SJSA1 (cell line): ENCODE data around the gene FAM83G. TPM values are rescaled to one million over a fixed set of nuclear protein-coding genes. Genes with fewer than 3 reads are reported as not detected.

Experiments
- DNase-seq, 2 experiments: peaks; one replicate each; pipeline ENCODE4 v3.0.0-alpha.2; 2015 to 2020; ENCODE audit warnings: low spot score in 2 of 2, low read depth in 1 of 2
- H3K27ac ChIP-seq: fragments of 250-450 bp; sonication (Bioruptor Pico); 2 replicates; pipeline ENCODE4 v1.5.1; 2020; ENCODE audit warnings: mild to moderate bottlenecking, moderate library complexity
- H3K27me3 ChIP-seq: fragments of 250-450 bp; sonication (Bioruptor Pico); replicated peaks from 2 replicates; pipeline ENCODE4 v1.5.1; 2020; ENCODE audit warnings: mild to moderate bottlenecking, moderate library complexity
- H3K36me3 ChIP-seq: fragments of 250-450 bp; sonication (Bioruptor Pico); 2 replicates; pipeline ENCODE4 v1.5.1; 2020; ENCODE audit warnings: mild to moderate bottlenecking
- H3K4me1 ChIP-seq: fragments of 250-450 bp; sonication (Bioruptor Pico); replicated peaks from 2 replicates; pipeline ENCODE4 v1.6.1; 2021; ENCODE audit warnings: mild to moderate bottlenecking
- H3K4me3 ChIP-seq: fragments of 250-450 bp; sonication (Bioruptor Pico); 2 replicates; pipeline ENCODE4 v1.5.1; 2020; ENCODE audit warnings: mild to moderate bottlenecking
- H3K9me3 ChIP-seq: fragments of 250-450 bp; sonication (Bioruptor Pico); replicated peaks from 2 replicates; pipeline ENCODE4 v1.5.1; 2020; ENCODE audit warnings: mild to moderate bottlenecking
- total RNA-seq: library from RNA; depleted of rRNA; stranded (reverse); fragments of >200 nt; shearing (Covaris generic); gene quantifications from 2 replicates; pipeline ENCODE4 v1.2.3, GENCODE V29; 2014

FAM83G gene
- total RNA-seq, 1 experiment from 2014 or later: 6.7 TPM

DNA sequence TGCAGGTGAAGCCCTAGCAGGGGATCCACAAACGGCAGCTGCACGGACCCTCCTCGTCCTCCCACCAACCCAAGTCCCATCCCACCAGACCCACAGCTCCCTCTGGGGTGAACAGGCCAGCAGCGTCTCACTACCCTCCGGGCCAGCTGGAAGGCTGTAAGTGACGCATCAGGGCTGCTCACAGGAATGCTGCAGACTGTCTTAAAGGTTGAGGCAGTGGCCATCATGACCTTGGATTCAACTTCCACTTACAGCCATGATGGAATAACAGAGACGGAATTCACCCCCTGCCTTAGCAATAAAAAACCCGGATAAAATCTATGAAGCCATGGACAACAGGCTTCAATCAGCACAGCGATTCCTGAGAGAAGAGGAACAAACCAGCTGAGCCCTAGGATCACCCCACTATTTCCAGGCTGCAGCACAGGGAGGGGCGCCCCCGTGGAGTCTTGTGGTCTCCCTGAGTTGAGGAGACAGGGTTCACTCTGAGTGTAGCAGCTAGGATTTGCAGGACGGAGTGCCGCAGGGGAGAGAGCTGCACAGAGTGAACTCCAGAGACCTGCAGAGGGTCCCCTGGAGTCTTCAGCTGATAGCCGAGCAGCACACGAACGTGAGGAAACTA, 10.5 kb downstream of the FAM83G start:
- 0 out of 2 replicates have a peak, but pooled peaks cover 2% of the 10 kb centered on the region for H3K9me3 ChIP-seq
- H3K27ac ChIP-seq: no peak overlapping the region
- DNase-seq: no peak

DNA sequence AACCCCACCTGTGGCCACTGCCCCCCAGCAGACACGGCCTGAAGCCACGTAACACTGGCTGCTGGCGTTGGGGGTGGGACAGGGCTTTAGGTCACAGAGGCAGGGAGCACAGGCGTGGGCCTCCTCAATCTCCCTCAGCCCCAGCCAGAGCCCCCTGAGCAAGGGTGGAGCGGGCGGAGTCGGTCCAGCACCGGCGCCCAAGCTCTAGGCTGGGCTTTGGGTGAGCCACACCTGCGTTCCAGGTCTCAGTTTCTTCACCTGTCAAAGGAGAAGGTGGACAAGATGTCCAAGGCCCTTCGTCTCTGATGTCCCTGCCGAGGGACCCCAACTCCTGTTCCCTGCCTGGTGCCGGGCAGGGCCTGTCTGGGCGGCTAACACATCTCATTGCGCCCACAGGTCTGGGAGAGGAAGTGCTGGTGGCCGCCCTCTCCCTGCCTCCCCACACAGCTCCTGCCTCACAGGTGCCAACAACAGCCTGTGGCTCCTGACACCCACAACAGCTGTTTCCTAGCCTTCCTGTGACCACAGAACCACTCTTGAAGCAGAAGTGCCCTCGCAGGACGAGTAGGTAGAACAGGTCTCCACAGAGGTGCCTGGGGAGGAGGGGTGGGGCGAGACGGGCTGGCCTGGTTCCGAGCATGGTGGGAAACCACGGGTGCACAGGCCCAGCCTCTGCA, 12.0 kb downstream of the FAM83G start:
- Histone ChIP-seq H3K27me3 (no peaks in the 10 kb centered on the region), H3K4me1 (no peaks in the 10 kb centered on the region), H3K9me3 (0 out of 2 replicates have a peak, but pooled peaks cover 2% of the 10 kb centered on the region), H3K27ac (no peak overlapping the region), H3K4me3 (no peak overlapping the region), H3K36me3 (peaks cover 15% of the 10 kb centered on the region)
- DNase-seq: no peak

More for the DNA sequence above, 10.5 kb downstream of the FAM83G start:
- no peaks in the 10 kb centered on the region for H3K27me3 ChIP-seq
- no peaks in the 10 kb centered on the region for H3K4me1 ChIP-seq
- H3K36me3 ChIP-seq: peaks cover 10% of the 10 kb centered on the region
- H3K4me3 ChIP-seq: no peak overlapping the region

DNA sequence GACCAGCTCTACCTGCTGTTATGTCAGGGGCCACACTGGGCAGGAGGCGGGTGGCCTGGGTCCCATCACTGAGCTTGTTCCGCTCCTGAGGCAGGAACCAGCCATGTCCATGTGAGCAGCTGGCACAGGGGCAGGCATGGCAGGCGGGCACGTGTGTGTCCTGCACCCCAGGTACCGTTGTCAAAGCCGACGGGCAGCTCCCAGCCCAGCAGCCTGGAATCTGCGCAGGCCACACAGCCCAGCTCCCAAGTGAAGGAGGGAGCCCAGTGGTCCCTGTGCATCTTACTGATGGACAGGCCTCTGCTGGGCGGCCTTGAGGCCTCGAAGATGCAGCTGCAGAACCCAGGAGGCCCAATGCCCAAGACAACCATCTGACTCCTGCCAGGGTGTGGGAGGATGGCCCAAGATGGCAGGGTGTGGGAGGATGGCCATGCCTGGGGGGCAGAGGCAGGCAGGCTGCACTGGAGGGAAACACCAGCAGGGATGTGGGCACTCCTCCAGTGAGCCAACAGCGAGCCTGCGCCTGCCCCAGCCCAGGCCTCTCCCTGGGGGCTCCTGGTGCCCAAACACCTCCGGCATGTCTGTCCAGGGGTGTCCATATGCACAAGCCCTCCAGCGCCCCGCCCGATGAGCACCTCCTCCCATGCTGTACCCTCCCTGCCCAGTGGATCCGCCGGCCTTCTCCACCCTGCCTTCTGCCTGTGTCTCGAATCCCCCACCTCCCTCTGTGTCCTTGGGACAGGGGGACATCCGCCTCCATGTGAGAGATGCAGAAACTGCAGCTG, 12.8 kb downstream of the FAM83G start:
- no peak for DNase-seq
- no peak overlapping the region for H3K4me3 ChIP-seq

DNA sequence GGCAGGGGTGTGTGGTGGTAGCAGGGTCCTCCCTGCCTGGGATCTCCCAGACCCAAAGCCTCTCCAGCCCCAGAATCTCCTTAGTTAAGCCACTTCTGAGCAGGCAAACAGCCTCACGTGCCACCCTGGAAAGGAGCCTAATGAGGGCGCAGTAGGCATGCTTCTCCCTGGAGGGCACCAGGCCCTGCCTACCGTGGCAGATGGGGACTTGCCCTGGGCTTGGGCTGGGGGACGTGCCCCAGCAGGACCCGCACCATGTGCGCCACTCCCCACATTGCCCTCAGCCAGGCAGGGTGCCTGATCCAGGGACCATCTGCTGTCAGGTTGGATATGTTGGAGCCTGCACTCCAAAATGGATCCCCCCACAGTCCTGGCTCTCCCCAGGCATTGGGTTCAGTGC, 14.2 kb downstream of the FAM83G start:
- Histone ChIP-seq H3K9me3 (no peaks in the 10 kb centered on the region), H3K36me3 (peaks cover 13% of the 10 kb centered on the region), H3K4me3 (no peak overlapping the region), H3K27me3 (no peaks in the 10 kb centered on the region), H3K27ac (no peak overlapping the region), H3K4me1 (no peaks in the 10 kb centered on the region)
- no peak for DNase-seq

More for the DNA sequence above, 12.8 kb downstream of the FAM83G start:
- H3K36me3 ChIP-seq: peaks cover 16% of the 10 kb centered on the region
- no peaks in the 10 kb centered on the region for H3K27me3 ChIP-seq
- no peaks in the 10 kb centered on the region for H3K4me1 ChIP-seq
- H3K9me3 ChIP-seq: 0 out of 2 replicates have a peak, but pooled peaks cover 2% of the 10 kb centered on the region
- no peak overlapping the region for H3K27ac ChIP-seq

DNA sequence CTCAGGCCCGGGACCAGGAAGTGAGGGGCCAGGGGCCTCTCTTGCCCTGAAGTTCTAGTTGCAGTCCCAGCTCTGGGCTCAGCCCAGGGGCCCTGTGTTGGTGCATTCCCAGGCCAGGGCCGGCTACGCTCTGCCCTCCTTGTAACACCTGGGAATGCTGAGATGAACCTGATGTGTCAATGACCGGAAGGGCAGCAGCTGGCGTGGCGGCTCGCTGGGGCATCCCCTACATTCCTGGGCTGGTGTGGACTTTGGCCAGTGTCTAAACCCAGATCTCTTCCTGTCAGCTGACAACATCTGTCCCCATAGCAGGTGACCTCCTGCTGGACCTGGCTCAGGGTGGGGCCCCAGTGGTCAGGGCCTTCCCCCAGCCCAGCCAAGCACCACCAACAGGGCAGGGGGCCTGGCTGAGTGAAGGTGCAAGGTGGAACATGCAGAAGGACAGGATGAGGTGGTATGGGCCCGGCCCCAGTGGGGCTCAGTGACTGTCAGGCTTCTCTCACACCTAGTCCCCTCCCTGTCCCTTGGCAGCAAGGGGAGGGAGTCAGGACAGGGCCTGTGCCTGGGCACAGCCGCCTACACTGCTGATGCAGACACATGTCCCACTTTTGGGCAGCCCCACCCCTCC, 15.9 kb downstream of the FAM83G start:
- Histone ChIP-seq H3K36me3 (peaks cover 14% of the 10 kb centered on the region), H3K4me3 (no peak overlapping the region), H3K27ac (no peak overlapping the region), H3K9me3 (no peaks in the 10 kb centered on the region), H3K4me1 (no peaks in the 10 kb centered on the region), H3K27me3 (no peaks in the 10 kb centered on the region)
- no peak for DNase-seq

DNA sequence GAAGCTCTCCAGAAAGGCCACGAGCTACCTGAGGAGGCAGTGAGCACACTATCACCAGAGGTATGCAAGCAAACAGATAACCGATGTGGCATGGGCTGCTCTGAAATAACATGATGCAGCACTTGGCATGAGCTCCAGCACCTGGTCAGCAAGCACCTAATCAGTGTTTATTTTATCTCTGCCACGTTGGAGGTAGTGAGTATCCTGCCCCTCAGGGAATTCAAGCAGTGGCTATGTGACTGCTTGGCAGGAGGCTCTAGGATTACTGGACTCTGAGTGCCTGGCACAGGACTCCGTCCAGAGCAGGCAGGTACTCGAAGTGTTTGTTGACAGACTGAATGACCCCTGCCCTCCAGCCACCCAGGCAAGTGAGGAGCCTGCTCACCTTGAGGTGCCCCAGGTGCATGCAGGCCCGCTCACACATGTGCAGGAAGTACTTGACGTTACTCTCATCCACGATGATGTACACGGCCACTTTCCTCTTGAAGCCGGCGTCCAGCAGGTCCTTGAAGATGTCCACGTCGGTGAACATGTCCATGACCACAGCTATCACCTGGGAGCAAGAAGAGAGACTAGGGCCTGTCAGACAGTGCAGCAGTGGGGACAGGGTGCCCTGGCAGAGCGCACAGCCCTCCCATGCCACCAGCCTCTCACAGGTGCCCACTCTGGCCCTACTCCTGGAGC, 16.6 kb downstream of the FAM83G start:
- H3K27ac ChIP-seq: no peak overlapping the region
- no peak for DNase-seq
- no peaks in the 10 kb centered on the region for H3K27me3 ChIP-seq
- H3K9me3 ChIP-seq: no peaks in the 10 kb centered on the region
- H3K4me1 ChIP-seq: no peaks in the 10 kb centered on the region
- no peak overlapping the region for H3K4me3 ChIP-seq
- peaks cover 10% of the 10 kb centered on the region for H3K36me3 ChIP-seq

DNA sequence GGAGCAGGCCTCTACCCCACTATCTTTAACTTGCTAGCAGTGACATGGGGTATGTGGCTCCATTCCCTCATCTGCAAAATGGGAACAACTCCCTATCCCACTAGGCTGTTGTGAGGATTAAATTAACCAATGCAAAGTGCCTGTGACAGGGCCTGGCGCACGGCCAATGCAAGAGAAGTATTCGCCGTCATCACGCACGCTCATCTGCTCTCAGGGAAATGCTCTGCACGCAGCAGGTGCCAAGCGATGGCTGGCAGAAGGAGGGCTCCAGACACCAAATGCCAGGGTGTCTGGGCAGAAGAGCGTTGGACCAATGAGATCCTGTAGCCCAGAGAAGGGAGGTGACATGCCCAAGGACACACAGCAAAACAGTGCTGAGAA, 17.3 kb downstream of the FAM83G start:
- no peak overlapping the region for H3K4me3 ChIP-seq
- peaks cover 14% of the 10 kb centered on the region for H3K36me3 ChIP-seq
- no peaks in the 10 kb centered on the region for H3K9me3 ChIP-seq
- no peak overlapping the region for H3K27ac ChIP-seq
- DNase-seq: no peak
- H3K4me1 ChIP-seq: peaks cover 3% of the 10 kb centered on the region
- H3K27me3 ChIP-seq: no peaks in the 10 kb centered on the region

DNA sequence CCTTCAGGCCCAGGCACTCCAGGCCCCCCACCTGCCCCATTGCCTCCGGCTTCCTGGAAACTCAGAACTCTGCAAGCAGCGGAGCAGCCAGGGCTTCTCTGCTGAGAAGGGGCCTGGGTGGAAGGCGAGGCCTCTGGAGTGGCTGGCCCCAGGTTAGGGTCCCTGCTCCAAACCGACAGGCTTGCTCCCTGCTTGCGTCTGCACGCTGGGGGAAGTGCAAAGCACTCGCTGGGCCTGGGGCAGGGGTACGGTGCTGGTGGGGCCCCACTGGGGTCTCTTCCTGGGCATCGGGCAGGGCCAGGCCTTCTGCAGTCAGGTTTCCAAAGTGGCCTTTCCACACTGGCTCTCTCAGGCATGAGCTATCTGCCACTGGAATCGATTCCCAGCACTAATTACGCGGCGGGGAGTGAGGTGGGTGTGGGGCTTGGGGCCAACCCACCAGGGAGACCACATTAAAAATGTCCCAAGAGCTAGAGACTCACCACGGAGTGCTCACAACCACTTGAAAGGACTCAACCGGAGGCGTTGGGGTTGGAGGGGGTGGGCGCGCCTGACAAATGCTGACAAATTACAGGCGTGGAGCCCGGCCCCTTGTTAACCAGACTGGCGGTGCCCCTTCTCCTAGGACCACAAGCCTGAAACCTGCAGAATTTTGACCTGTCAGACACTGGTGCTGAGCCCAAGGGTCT, 17.9 kb downstream of the FAM83G start:
- Histone ChIP-seq H3K36me3 (peaks cover 15% of the 10 kb centered on the region), H3K27ac (no peak overlapping the region), H3K27me3 (no peaks in the 10 kb centered on the region), H3K4me1 (peaks cover 8% of the 10 kb centered on the region), H3K4me3 (no peak overlapping the region), H3K9me3 (no peaks in the 10 kb centered on the region)
- DNase-seq: no peak

DNA sequence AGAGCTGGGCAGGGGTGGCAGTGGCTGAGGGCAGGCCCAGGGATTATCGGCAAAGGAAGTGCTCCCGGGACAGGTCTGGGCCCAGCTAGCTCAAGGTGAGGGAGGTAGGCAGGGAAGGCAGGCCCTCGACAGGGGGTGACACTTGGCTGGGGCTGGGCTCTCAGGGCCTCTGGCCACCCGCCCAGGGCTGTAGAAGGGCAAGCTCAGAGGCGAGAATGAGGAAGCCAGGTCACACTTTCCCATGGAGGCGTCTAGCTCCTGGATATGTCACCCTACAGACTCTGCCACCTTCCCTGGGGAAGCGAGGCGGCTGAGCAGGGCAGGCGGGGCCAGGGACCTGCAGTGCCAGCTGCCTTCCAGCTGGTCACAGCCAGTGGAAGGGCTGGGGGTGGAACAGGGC, 19.1 kb downstream of the FAM83G start:
- Histone ChIP-seq H3K9me3 (no peaks in the 10 kb centered on the region), H3K4me1 (peaks cover 17% of the 10 kb centered on the region), H3K36me3 (peaks cover 16% of the 10 kb centered on the region), H3K27ac (no peak overlapping the region), H3K27me3 (no peaks in the 10 kb centered on the region), H3K4me3 (no peak overlapping the region)
- no peak for DNase-seq

DNA sequence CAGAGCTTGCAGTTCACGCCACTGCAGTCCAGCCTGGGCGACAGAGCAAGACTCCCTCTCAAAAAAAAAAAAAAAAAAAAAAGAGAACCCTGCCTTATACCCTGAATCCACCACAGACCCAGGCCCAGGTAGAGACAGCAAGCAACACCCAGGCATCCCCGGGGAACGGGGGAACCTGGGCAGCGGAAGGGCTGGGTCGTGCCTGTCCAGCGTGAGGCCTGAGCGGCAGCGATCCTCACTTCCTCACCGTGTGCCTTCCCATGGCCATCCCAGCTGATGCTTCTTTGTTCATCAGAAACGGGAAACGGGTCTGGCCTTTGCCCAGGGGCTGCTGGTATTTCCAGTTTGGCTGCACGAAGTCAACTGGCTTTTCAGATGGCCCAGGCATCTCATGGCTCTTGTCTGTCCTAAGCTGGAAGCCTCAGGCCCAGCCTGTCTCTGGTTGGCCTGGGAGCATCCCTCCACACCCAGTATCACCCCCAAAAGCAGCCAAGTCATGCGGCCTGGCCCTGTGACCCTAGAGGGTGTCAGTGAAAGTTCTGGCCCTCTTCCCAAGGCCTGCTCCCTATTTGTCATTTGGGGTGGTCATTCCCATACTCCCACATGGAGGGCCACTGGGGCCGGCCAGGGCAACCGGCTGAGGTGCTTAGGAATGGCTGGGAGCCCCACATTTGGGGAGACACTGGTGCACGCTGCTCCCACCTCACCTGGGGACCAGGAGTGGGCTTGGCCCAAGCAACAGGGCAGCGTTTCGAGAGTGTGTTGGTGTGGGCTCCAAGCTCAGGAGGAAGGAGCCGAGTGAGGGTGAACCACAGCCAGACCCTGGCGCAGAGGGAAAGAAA, 20.1 kb downstream of the FAM83G start:
- Histone ChIP-seq H3K9me3 (no peaks in the 10 kb centered on the region), H3K36me3 (peaks cover 18% of the 10 kb centered on the region), H3K27me3 (no peaks in the 10 kb centered on the region), H3K27ac (no peak overlapping the region), H3K4me3 (no peak overlapping the region), H3K4me1 (peaks cover 17% of the 10 kb centered on the region)
- DNase-seq: no peak

DNA sequence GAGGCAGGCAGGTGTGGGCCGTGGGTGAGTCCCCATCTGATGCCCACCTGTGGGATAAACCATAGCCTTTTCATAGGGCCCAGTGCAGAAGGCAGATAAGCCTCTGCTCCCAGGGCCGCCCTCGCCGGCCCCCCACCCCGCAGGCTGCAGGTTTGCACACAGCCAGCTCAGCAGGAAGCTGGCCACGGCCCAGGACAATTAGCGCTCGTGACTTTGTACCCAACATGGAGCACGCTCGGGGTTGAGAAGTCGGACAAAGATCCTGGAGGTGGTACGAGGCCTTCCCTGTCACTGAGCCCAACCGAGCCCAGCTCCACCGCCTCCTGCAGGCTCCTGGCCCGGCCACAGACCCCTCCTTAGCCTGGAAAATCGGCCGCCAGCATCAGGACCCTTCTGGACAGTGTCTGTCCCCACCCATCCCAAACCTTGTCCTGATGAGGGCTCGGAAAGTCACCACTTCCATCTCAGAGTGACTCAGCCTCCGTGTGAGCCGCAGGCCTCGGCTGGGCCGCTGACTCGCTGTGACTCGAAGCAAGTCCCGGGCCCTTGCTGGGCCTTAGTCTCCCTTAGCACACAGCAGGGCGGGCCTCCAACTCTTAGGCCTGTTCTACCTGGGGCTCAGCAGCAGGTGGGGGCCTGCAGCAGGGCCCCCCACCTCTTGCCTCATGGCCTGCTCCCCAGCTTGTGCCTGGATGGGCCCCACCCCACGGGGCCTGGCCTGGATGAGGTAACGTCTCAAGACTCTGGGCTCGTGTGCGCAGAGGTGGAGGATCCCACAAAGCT, 22.7 kb downstream of the FAM83G start:
- H3K27me3 ChIP-seq: no peaks in the 10 kb centered on the region
- no peaks in the 10 kb centered on the region for H3K9me3 ChIP-seq
- H3K36me3 ChIP-seq: peaks cover 19% of the 10 kb centered on the region
- peaks cover 17% of the 10 kb centered on the region for H3K4me1 ChIP-seq
- peak; percentile 30 to 67 for DNase-seq
- H3K27ac ChIP-seq: peak overlapping the region; percentile 24; the same call in 1 of the 2 replicates
- no peak overlapping the region for H3K4me3 ChIP-seq

DNA sequence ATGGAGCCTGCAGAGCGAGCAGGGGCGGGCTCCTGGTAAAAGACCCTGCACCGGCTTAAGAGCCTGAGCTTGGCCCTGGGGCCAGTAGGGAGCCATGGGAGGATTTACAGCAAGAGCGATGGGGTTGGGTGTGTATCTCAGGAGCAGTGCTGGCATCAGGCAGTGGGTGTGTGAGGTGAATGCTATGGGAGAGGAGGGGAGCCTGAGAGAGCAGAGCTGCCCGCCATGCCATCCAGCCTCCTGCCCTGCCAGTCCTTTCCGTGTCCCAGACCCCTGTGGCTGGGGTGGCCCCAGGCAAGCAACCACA, 23.3 kb downstream of the FAM83G start:
- no peak overlapping the region for H3K27ac ChIP-seq
- H3K9me3 ChIP-seq: no peaks in the 10 kb centered on the region
- peaks cover 17% of the 10 kb centered on the region for H3K4me1 ChIP-seq
- H3K4me3 ChIP-seq: no peak overlapping the region
- DNase-seq: no peak
- peaks cover 19% of the 10 kb centered on the region for H3K36me3 ChIP-seq
- H3K27me3 ChIP-seq: no peaks in the 10 kb centered on the region
